Stimulated activated CD8-positive, alpha-beta memory T cell treated with anti-CD3 and anti-CD28 coated beads, Interleukin-12 subunit alpha, Interleukin-12 subunit beta, amount 100 ng/mL, for 4 hours (primary cell): Measurements from ENCODE around the gene PTPRT.
"Not testable (repeated sequence)": the region's sequence is repeated elsewhere in the genome, so short reads cannot be mapped to it uniquely, and the experiment has no call there.

Experiments
- DNase-seq: peaks from one replicate; pipeline ENCODE4 v3.0.0-alpha.2; 2020; ENCODE audit warnings: low read depth

PTPRT gene

DNA sequence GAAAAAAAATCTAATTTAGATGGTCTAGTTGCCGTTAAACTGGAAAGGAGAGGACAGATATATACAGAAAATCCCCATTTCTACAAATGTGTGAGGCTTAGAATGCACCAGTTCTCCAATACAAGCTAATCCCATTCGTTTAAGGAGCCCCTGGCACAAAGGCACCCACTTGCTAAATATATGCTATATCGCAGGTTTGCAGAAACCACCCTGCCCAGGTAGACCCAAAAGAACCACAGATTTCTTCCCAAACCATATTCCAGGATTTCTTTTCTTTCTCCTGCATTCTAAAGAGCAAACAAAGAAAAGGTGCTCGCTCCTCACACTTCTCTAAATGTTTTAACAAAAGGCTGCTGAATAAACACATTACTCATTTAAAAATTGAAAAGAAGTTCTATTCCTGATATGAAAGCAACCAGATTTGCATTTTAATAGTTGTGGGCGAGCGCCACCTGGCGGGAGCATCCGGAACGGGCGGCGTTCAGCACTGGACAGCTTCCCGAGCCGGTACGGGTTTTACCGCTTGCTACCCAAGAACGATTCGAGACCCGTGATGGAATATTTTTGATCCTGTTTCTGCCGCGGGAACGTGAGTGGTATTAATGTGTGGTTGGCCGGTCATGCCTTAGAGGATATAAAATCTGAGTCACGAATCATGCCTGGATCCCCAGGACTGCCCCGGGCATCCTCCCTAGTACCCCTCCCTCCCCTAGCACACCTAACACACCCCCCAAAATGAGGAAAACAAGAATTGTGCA lies 2.1 kb downstream of the PTPRT start:
- DNase-seq = no peak

- DNase-seq = no peak
Observed at GRCh38 chr20:43186312-43186711, 3.4 kb downstream of the PTPRT start.

DNA sequence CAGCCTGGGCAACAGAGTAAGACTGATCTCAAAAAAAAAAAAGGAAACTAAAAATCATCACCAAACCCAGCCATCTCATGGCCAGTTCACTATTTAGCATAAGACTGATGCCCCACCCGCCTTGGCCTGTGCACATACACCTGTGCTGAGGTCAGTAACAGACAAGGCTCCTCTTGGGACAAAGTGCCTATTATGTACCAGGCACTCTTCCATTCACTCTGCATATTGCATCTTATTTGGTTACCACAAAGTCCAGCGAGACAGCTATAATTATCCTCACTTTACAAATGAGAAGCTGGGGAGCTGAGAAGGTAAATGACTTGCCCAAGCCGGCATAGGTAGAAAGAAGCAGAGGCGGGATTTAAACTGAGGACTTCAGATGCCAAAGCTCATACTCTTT lies 3.8 kb downstream of the PTPRT start:
- no peak for DNase-seq

- no peak for DNase-seq
Observed at GRCh38 chr20:43183536-43184070, 6.1 kb downstream of the PTPRT start.

DNA sequence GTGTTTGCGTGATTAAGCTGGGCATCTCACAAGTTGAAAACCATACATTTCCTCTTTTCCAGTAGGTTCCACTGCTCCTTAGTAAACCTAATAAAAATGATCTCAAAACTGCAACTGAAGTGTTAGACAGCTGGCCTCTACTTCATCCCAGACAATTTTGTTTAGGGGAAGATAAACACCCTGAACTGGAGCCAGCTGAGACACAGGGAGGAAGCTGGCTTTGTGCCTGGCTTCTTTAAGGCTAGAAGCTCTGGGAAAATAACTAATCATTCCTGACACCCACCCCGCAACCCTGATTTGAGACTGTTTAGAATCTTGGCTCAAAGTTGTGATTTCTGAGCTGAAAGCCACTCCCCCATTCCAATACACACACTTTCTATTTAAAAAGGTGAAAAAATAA lies 11.6 kb downstream of the PTPRT start:
- DNase-seq = no peak

- DNase-seq = no peak
Observed at GRCh38 chr20:43176726-43177125, 13.0 kb downstream of the PTPRT start.

GRCh38 chr20:43171930-43172329 lies 17.8 kb downstream of the PTPRT start:
- DNase-seq = no peak

DNA sequence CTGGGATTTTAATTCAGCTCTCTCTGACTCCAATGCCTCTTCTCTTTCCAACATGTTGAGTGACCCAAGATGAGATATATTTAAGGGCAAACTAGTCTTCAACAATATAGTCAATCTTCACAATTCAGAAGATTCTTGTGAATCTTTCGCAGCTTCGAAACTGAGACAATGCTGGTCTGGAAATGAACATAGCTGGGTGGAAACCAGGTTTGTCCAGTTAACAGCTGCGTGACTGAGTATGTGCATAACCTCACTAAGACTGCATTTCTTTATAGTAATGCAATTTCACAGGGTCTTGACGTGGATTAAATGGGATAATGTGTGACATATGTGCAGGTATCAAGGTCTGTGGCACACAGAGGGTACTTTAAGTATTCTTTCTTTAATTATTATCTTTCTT lies 18.9 kb downstream of the PTPRT start:
- DNase-seq = no peak

- DNase-seq = no peak
Observed at GRCh38 chr20:43167615-43168014, 22.1 kb downstream of the PTPRT start.

- no peak for DNase-seq
Observed at GRCh38 chr20:43167021-43167420, 22.7 kb downstream of the PTPRT start.

- DNase-seq = no peak
Observed at GRCh38 chr20:43165611-43166010, 24.1 kb downstream of the PTPRT start.

GRCh38 chr20:43164736-43165135 lies 25.0 kb downstream of the PTPRT start:
- DNase-seq = not testable (repeated sequence)

- no peak for DNase-seq
Observed at GRCh38 chr20:43161716-43162115, 28.0 kb downstream of the PTPRT start.

DNA sequence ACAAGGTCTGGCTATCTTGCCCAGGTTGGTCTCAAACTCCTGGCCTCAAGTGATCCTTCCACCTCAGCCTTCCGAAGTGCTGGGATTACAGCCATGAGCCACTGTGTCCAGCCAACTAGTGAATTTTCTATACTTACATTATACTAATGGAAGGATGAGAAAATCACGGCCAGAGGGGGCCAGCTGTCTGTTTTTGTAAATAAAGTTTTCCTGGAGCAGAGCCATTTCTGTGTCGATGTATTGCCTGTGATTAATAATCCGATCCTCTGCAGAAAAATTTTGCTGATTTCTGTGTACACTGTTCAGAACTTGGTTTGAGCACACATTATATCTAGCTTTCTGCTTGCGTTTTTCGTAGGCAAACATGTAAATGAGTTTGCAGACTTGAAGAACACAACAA lies 28.8 kb downstream of the PTPRT start:
- DNase-seq = no peak

DNA sequence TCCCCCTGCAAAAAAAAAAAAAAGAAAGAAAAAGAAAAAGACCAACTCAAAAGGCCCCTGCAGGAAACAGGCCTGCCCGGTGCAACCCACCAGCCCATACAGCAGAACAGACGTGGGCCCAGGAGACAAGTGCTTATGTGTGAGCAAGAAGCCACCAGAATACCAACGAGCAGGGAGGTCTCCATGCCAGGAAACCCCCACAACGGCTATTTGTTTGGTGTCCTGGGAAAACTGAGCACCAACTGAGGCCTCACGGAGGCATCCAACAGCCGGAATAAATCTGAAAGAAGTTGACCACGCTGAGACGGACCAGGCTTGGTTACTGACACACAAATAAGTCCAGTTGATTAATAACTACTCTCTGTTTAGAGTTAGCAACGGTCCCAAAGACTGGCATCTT lies 29.7 kb downstream of the PTPRT start:
- no peak for DNase-seq

DNA sequence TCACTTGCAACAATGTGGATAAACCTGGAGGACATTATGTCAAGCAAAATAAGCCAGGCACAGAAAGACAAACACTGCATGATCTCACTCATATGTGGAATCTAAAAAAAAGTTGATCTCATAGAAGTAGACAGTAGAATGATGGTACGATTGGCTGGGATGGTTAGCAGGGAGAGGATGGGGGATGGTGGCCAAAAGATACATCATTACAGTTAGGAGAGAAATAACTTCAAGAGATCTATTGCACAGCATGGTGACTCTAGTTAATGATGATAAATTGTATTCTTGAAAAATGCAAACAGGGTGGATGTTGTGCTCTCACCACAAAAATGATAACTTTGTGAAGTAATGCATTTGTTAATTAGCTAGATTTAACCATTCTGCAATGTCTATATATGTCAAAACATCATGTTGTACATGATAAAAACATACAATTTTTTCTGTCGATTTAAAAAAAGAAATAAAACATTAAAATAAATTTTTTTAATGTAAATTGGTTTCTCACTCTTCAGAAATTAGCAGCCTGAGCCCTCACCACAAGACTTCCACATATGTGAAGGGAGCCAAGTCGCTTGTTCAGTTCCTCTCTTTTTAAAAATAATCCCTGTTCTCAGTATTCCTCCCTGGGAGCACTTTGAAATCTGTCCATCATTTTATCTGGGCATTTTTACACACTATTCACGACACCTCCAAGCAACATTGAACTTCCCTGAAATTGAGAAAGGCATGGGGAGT lies 34.2 kb downstream of the PTPRT start:
- no peak for DNase-seq

- DNase-seq = no peak
Observed at GRCh38 chr20:43151901-43152300, 37.8 kb downstream of the PTPRT start.

DNA sequence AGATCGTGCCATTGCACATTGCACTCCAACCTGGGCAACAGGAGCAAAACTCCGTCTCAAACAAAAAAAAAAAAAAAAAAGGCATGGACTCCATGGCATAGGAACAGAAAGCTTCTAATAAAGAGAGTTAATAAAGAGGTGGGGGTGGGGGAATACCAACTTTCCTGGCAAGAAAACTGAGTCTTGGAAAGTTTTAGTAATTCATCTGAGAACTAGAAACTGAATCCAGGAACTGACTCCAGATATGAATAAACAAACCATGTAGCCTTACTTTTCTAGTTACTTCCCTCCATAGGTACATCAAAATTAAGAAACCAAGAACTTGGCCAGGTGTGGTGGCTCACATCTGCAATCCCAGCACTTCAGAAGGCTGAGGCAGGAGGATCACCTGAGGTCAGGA lies 38.5 kb downstream of the PTPRT start:
- DNase-seq = no peak

GRCh38 chr20:43140726-43141125 lies 49.0 kb downstream of the PTPRT start:
- no peak for DNase-seq

DNA sequence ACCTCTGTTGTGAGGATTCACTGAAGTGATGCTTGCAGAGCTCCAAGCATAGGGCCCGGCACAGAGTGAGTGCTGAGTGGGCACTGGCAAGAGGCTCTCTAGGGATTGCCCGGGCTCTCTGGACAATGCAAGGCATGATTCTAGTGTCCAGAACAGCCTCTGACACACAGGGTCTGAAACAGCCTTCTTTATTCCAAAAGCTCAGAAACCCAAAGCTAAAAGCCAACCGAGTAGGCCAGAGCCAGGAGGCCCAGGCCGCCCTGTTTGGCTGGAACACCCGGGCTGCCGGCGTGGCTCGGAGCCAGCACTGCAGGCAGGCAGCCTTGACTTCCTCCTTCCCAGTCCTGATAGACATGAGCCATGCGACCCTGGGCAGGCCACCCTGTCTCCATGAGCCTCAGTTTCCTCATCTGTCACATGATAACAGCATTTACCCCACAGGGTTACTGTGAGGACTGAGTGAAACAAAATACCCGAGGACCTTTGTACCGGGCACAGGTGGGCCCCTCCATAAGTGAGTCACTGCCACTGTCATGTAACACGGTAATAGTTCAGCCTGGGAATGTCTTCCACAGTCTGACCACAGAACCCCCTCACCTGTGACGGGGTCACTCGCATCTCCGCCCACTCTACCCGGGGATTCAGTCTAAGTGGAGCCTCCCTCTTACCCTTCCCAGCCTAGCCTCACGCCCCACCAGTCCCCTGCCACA lies 51.5 kb downstream of the PTPRT start:
- no peak for DNase-seq

DNA sequence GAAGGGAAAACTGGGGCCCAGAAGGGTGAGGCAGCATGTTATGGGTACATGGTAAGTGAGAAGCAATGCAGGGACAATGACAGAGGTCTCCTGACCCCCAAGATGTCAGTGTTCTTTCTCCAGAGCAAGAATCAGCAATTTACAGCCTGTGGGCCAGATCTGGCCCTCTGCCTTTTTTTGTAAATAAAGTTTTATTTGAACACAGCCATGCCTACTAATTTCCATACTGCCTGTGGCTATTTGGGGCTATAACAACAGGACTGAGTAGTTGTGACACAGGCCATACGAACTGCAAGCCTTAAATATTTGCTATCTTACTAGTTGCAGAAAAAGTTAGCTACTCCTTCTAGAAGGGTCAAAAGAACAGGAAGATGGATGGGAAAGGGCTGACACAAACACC lies 52.5 kb downstream of the PTPRT start:
- no peak for DNase-seq

DNA sequence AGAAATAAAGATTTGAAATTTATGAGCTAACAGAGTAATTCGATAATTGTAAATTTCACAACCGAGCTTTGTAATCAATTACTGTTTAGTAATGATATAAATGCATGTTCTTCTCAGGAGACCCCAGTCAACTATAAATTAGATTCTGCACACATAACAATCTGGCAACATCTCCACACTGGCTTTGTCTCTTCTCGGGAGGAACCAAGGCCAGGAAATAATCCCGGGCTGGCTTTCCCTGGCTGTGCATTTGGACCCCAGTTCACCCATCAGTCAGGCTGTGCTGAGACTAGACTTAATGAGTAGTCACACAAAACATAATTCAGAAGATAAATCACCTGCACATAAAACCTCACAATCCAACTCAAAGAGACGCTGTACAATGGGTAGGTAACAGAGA lies 65.5 kb downstream of the PTPRT start:
- no peak for DNase-seq

- no peak for DNase-seq
Observed at GRCh38 chr20:43123180-43123579, 66.5 kb downstream of the PTPRT start.
